VCaP (cell line): ENCODE results near the gene ADCY2.

Experiments
- H3K27ac ChIP-seq: fragments of 450-650 bp; 2 replicates; pipeline ENCODE4 v1.5.1; 2017
- TF ChIP-seq, protein P1 (sequence below): fragments of 450-650 bp; conservative IDR thresholded peaks from 2 replicates; pipeline ENCODE4 v1.5.1; 2017; ENCODE audit warnings: mild to moderate bottlenecking, moderate library complexity

The ADCY2 gene

DNA sequence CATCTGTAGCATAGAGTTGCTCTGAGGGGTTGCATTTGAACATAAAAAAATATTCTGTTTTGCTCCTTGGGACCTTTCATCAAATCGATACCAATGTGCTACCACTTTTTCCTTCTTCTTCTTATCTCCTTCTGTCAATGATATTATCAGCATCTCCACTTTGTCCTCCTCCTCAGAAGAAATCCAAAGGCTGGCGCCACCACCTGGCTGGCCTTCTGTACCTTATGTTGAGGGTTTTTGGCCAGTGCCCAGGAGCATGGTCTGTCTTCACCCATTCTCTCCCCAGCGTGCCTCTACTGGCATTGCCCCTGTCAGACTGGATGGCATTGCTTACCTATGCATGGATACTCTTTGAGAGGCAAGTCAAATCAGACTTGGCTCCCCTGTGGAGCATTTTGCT is 287.8 kb downstream of the ADCY2 start:
- no peak overlapping the region for H3K27ac ChIP-seq
- TF ChIP-seq, protein P1, sequence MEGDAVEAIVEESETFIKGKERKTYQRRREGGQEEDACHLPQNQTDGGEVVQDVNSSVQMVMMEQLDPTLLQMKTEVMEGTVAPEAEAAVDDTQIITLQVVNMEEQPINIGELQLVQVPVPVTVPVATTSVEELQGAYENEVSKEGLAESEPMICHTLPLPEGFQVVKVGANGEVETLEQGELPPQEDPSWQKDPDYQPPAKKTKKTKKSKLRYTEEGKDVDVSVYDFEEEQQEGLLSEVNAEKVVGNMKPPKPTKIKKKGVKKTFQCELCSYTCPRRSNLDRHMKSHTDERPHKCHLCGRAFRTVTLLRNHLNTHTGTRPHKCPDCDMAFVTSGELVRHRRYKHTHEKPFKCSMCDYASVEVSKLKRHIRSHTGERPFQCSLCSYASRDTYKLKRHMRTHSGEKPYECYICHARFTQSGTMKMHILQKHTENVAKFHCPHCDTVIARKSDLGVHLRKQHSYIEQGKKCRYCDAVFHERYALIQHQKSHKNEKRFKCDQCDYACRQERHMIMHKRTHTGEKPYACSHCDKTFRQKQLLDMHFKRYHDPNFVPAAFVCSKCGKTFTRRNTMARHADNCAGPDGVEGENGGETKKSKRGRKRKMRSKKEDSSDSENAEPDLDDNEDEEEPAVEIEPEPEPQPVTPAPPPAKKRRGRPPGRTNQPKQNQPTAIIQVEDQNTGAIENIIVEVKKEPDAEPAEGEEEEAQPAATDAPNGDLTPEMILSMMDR = no peak

DNA sequence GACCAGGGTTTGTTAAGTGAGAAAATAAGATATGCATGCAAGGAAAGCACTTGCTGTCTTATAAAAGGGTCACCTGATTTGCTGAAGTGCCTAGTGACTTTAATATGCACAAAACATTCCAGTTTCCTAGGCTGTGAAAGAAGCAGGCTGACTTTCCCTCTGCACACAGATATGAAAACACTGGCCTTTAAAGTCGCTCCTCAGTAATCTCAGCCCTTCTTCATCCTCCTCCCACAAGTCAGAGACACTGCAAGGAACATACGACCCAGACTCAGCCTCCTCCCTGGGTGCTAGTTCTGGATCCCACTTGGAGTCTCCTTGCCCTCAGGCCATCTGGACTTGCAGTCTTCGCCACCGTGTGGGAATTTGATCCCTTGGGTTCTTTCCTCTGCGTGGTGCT is 288.9 kb downstream of the ADCY2 start:
- H3K27ac ChIP-seq = no peak overlapping the region
- TF ChIP-seq, protein P1 = no peak

DNA sequence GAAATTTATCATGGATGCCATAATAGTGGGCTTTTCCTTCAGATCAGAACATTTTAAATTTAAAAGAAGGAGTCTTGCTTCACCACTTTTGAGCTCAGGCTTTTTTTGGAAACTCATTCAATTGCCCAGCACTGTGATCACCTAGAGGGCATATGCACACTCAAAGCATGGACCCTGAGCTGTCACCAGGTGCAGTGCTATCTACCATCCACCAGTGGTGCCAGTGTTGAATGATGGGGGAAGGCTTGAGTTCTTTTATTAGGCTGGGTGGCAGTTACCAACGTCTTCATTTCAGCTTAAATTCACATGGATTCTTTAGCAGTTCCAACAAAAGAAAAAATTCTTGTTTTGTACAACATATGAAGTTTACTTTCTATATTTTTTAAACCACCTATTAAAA is 290.9 kb downstream of the ADCY2 start:
- TF ChIP-seq, protein P1 = no peak; the same call in 1 of the 2 replicates

DNA sequence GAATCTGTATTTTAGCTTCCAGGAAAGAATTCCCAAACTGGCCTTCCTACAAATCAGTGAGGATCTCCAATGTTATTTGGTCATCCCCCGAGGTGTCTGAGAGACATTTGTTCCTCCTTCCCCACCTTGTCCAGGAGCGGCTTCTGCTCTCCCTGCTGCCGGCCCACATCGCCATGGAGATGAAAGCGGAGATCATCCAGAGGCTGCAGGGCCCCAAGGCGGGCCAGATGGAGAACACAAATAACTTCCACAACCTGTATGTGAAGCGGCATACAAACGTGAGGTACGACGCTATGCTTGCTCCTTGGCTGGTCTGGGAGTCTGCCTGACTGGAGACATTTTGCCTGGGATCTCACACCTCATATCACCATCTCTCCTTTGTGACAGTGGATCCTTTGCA is 294.6 kb downstream of the ADCY2 start:
- TF ChIP-seq, protein P1 = no peak
- H3K27ac ChIP-seq = no peak overlapping the region

More for the DNA sequence above, 290.9 kb downstream of the ADCY2 start:
- H3K27ac ChIP-seq = no peak overlapping the region

DNA sequence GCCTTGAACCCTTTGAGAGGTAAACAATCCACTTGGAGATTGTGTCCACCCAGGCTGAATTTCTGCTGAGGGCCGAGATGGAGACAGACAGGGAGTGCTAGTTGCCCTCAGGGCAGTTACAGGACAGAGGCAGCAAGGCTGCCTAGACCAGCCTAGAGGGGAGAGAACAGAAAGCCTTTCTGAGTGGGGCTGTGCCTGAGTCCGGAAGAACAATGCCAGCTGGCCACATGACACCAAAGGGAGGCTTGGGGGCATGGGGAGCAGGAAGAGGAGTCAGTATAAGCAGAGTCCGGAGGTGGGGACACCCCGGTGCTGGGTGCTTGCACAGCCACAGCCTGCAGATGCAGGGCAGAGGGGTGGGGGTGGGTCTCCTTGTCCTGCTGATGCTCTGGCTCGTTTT is 309.3 kb downstream of the ADCY2 start:
- TF ChIP-seq, protein P1 = no peak
- no peak overlapping the region for H3K27ac ChIP-seq

DNA sequence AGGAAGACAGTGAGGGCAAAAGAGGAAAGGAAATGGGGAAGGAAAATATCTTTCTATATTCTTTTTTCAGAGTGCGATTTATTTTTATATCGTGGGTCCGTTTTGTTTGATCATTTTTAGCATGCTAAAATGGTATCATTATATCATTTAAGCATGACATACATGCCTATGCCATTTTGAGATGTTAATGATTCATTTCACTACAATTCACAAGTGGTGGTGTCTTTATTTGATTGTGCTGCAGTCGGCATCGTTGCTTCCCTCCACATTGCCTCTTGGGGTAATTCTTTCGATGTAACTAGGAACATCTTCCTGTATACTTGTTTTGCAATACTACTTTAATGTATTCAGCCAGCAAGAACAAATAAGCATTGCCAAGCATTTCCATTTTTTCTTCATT is 309.8 kb downstream of the ADCY2 start:
- TF ChIP-seq, protein P1 = no peak
- H3K27ac ChIP-seq = no peak overlapping the region

DNA sequence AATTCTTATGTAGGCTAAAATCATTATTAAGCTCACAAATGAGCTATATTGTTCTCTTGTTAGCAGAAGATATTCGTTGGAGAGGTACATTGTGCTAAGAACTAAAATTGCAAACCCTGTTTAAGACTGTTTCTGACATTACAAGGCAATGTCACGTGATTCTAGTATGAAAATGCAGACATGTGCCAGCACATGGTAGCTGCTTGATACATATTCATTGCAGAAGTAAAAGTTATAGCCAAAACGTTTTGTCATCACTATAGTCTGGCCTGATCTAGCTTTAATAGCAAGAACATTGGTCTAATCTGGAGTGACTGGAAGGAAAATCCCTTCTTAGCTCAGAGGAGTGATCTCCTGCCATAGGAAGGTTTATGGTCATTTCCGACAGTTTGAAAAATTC is 310.3 kb downstream of the ADCY2 start:
- TF ChIP-seq, protein P1 = no peak

DNA sequence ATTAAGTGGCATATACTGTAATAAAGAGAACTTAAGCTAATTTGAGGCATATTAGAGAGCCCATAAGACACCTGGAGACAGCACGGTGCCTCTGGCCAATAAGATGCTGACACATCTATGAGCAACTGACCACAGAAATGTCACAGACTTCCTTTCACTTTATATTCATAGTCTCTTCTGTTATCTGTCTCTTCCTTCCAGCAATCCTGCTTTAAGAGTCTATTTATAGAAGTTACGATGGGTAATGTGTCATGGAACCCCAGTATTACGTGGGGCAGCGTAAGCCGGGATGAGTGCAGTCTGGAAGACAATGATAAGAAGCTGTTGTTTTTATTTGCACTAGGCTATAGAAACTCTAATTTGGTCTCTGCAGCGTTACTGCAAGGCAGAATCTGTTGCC is 318.2 kb downstream of the ADCY2 start:
- no peak overlapping the region for H3K27ac ChIP-seq
- TF ChIP-seq, protein P1 = no peak

More for the DNA sequence above, 310.3 kb downstream of the ADCY2 start:
- H3K27ac ChIP-seq = no peak overlapping the region
